WI38 (cell line): ENCODE results near the gene MS4A15.

Experiments used
- H3K4me3 ChIP-seq: 2 replicates; pipeline ENCODE4 v1.5.1; 2011; ENCODE audit warnings: low read depth, mild to moderate bottlenecking, control low read depth, low read length
- TF ChIP-seq, protein P1 (sequence below): IDR thresholded peaks from 2 replicates; pipeline ENCODE4 v1.5.1; 2012; ENCODE audit warnings: low read depth, mild to moderate bottlenecking, control low read depth, low read length

MS4A15 gene

DNA sequence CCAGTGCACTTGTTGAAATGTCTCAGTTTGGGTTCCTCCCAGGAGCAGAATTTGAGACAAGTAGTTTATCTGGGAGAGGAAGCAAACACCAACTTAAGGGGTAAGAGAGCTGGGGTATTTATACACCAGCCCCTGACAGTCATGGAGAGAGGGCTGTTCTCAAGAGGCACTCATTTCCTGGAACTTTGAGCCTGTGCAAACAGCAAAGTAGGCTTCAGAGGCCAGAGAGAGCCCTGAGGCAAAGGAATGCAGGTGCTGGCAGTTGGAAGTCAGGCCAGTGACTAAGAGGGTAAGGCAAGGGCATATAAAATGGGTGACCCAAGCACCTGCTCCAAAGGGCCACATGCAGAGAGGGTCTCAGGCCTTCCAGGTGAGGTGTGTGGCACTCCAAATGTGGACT is 16.1 kb upstream of the MS4A15 start:
- no peak overlapping the region for H3K4me3 ChIP-seq
- TF ChIP-seq, protein P1, sequence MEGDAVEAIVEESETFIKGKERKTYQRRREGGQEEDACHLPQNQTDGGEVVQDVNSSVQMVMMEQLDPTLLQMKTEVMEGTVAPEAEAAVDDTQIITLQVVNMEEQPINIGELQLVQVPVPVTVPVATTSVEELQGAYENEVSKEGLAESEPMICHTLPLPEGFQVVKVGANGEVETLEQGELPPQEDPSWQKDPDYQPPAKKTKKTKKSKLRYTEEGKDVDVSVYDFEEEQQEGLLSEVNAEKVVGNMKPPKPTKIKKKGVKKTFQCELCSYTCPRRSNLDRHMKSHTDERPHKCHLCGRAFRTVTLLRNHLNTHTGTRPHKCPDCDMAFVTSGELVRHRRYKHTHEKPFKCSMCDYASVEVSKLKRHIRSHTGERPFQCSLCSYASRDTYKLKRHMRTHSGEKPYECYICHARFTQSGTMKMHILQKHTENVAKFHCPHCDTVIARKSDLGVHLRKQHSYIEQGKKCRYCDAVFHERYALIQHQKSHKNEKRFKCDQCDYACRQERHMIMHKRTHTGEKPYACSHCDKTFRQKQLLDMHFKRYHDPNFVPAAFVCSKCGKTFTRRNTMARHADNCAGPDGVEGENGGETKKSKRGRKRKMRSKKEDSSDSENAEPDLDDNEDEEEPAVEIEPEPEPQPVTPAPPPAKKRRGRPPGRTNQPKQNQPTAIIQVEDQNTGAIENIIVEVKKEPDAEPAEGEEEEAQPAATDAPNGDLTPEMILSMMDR, result no peak

DNA sequence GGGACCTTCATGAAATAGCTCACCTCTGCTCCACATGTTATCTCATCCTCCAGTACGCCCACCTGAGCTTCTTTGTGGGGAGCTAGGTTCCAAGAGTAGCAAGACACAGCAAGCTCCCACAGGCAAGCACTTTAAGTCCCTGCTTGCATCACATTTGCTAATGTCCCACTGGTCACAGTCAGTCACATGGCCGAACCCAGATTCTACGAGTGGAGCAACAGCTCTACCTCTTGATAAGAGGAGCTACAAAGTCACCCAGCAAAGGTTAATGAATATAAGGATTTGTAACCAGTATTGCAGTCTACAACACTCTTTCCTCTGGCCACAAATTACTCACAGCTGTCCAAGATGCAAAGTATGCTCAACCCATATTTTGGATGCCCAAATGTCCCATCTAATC is 15.2 kb upstream of the MS4A15 start:
- H3K4me3 ChIP-seq, result no peak overlapping the region
- TF ChIP-seq, protein P1, result no peak

DNA sequence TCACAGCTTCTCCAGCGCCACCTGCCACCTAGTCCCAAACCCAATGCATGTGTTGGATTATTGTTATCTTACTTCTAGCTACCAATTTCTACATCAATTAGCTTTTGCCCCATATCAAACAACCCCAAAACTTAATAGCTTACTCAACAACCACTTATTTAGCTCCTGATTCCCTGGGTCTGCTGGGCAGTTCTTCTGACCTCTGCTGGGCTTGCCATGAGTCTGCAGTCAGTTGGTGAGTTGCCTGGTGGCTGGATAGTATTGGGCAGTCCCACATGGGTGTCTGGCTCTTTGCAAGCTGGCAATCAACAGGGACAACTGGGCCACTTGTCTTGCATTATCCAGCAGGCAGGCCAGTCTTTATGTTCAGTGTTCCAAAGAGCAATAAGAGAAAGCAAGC is 13.6 kb upstream of the MS4A15 start:
- no peak overlapping the region for H3K4me3 ChIP-seq
- TF ChIP-seq, protein P1, result no peak

DNA sequence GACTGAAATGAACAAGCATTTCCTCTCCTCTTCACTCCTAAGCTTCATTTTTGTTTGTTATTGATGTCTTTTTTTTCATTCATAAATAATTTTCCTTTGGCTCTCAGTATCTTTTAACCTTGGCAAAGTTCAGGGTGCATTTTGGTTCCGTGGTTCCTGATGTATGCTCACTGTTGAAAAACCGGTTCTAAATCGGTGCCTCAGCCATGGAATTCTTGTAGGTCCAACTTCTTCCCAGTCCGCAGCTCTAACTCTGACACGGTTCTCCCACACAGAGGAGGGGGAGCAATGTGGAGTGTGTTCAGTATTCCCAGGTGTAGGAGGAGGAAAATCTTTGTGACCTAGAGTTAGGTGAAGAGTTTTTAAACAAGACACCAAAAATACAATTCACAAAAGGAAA is 12.6 kb upstream of the MS4A15 start:
- no peak overlapping the region for H3K4me3 ChIP-seq
- TF ChIP-seq, protein P1, result no peak

DNA sequence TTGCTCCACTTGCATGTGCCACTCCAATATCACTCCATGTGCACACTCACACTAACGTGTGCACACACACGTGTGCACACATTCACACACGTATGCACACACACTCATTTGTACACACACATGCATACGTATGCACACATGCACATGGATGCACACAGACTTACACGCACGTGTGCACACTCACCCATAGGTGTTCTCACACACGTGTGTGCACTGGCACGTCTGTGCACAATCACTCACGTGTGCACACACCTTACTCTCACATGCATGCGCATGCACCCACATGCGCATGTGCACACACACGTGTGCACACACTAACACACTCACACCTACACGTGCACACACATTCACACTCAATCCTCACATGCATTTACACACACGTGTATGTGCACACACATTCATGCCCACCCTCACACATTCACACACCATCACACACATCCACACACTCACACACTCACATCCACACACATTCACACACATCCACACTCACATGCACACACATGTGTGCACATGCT is 9.3 kb upstream of the MS4A15 start:
- TF ChIP-seq, protein P1, result no peak
- no peak overlapping the region for H3K4me3 ChIP-seq

DNA sequence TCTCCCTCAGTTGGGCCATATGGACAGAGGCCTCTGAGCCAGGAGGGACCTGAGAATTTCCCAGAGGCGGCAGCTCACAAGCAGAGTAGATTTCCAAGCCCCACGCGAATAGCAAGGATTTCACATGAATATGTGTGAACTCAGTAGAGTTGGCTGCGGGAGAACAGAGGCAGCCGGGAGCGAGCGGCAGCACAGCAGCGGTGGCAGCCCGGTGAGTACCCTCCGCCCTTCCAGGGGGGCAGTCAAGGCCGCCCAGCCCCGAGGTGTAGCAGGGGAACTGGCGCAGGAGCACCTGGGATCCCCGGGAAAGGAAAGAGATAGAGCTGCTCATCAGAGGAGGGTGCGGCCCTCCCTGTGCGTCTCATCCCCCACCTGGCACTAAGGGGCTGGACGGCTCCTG is 8.4 kb upstream of the MS4A15 start:
- H3K4me3 ChIP-seq, result no peak overlapping the region
- TF ChIP-seq, protein P1, result no peak

DNA sequence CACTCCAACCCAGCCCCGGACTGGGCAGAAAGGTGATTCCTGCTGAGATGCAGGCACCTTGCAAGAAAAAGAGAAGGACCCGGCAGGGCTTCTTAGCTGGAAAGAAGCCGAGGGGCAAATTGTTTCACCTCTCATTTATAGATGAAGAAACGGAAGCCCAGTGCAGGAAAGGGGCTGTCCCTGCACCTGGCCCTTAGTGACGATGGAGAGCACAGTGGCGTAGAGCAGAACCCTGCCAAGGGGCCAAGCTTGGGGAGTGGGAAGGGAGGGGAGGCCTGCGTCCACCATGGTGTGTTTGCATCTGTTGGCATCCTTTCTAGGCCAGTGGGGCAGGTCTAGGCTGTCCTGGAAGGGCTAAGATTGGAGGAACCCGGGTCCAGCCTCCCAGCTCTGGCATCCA is 7.8 kb upstream of the MS4A15 start:
- H3K4me3 ChIP-seq, result no peak overlapping the region
- TF ChIP-seq, protein P1, result no peak
